ENCODE data around the gene SLC2A5.
A peak's percentile ranks its signal among the peaks of the same experiment; 100 is the strongest.

SLC2A5 gene

GRCh38 chr1:9087411-9088125 lies 18.1 kb upstream of the SLC2A5 start:
- DNase-seq = no peak

- DNase-seq = no peak
Measured at GRCh38 chr1:9086796-9087195, 17.4 kb upstream of the SLC2A5 start.

- DNase-seq = no peak
Measured at GRCh38 chr1:9086045-9086444, 16.6 kb upstream of the SLC2A5 start.

- no peak for DNase-seq
Measured at GRCh38 chr1:9085306-9085940, 16.0 kb upstream of the SLC2A5 start.

- DNase-seq = no peak
Measured at GRCh38 chr1:9084906-9085305, 15.5 kb upstream of the SLC2A5 start.

GRCh38 chr1:9081473-9081872 lies 12.0 kb upstream of the SLC2A5 start:
- DNase-seq = no peak

GRCh38 chr1:9080705-9081291 lies 11.4 kb upstream of the SLC2A5 start:
- DNase-seq = no peak

GRCh38 chr1:9079988-9080704 lies 10.7 kb upstream of the SLC2A5 start:
- DNase-seq = no peak

GRCh38 chr1:9078752-9079500 lies 9.5 kb upstream of the SLC2A5 start:
- no peak for DNase-seq

GRCh38 chr1:9078015-9078751 lies 8.7 kb upstream of the SLC2A5 start:
- DNase-seq = peak in 1 of 2 experiments; percentile 23

- peak in 1 of 2 experiments; percentile 21 for DNase-seq
Measured at GRCh38 chr1:9075022-9075421, 5.6 kb upstream of the SLC2A5 start.

- no peak for DNase-seq
Measured at GRCh38 chr1:9073143-9073542, 3.7 kb upstream of the SLC2A5 start.

- no peak for DNase-seq
Measured at GRCh38 chr1:9071554-9072235, 2.3 kb upstream of the SLC2A5 start.

- no peak for DNase-seq
Measured at GRCh38 chr1:9070486-9070885, 1.1 kb upstream of the SLC2A5 start.

GRCh38 chr1:9068981-9069325 lies 482 bp downstream of the SLC2A5 start:
- DNase-seq = no peak

- peak; percentile 35 to 70 for DNase-seq
Measured at GRCh38 chr1:9066945-9067807, 2.3 kb downstream of the SLC2A5 start.

GRCh38 chr1:9065213-9065751 lies 4.2 kb downstream of the SLC2A5 start:
- no peak for DNase-seq

GRCh38 chr1:9062846-9063245 lies 6.6 kb downstream of the SLC2A5 start:
- DNase-seq = no peak

GRCh38 chr1:9062021-9062471 lies 7.4 kb downstream of the SLC2A5 start:
- DNase-seq = no peak

GRCh38 chr1:9061252-9061960 lies 8.0 kb downstream of the SLC2A5 start:
- no peak for DNase-seq
